Type B pancreatic cell (in vitro differentiated cells): ENCODE results near the gene GJD4. TPM values are rescaled to one million over a fixed set of nuclear protein-coding genes. Genes with fewer than 3 reads are reported as not detected.

Source experiments
- DNase-seq: peaks from one replicate; pipeline ENCODE4 v3.0.0; 2021; ENCODE audit warnings: mixed read lengths; ENCODE audit not compliant: unreplicated experiment; ENCODE audit errors: extremely low spot score
- H3K27ac Mint-ChIP-seq: 2 replicates; pipeline ENCODE4 v1.8.0; 2021; ENCODE audit warnings: mild to moderate bottlenecking, mixed read lengths
- H3K27me3 Mint-ChIP-seq: 2 replicates; pipeline ENCODE4 v1.8.0; 2021; ENCODE audit warnings: mixed read lengths
- H3K36me3 Mint-ChIP-seq: 2 replicates; pipeline ENCODE4 v1.8.0; 2021; ENCODE audit warnings: mixed read lengths
- H3K4me1 Mint-ChIP-seq: one replicate; pipeline ENCODE4 v1.8.0; 2021; ENCODE audit warnings: mixed read lengths; ENCODE audit not compliant: unreplicated experiment
- H3K4me3 Mint-ChIP-seq: 2 replicates; pipeline ENCODE4 v1.8.0; 2021; ENCODE audit warnings: mild to moderate bottlenecking, mixed read lengths
- H3K9me3 Mint-ChIP-seq: 2 replicates; pipeline ENCODE4 v1.8.0; 2021; ENCODE audit warnings: mixed read lengths
- CTCF ChIP-seq: fragments of 200-600 bp; sonication (generic); conservative IDR thresholded peaks from 2 replicates; pipeline ENCODE4 v1.5.0; 2021; ENCODE audit warnings: antibody characterized with exemption, mild to moderate bottlenecking
- total RNA-seq: library from RNA; stranded (reverse); gene quantifications from 2 replicates; pipeline ENCODE4 v1.2.1, GENCODE V29; 2021; ENCODE audit warnings: low replicate concordance

GJD4 gene
- total RNA-seq, 1 donor from 2014 or later = not detected

DNA sequence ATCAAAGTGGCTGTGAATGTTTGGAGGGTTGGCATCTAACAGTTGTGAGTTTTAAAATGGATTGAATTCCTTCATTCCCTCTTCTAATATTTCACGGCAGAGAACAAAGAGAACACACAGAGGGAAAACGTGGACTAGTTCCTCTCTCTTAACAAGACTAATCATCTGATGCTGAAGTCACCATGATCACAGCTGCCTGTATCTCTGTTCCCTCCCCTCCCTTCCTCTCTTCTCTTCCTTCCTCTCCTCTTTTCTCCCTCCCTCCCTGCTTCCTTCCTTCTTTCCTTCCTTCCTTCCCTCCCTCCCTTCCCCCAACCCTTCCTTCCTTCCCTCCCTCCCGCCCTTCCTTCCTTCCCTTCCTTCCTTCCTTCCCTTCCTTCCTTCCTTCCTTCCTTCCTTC, 10.0 kb upstream of the GJD4 start:
- no peaks in the 10 kb centered on the region for H3K36me3 Mint-ChIP-seq
- TF ChIP-seq CTCF = no peak
- H3K27ac Mint-ChIP-seq = no peak overlapping the region

GRCh38 chr10:35598379-35598778, 6.8 kb upstream of the GJD4 start:
- Mint-ChIP-seq H3K9me3 (no peaks in the 10 kb centered on the region), H3K4me3 (no peak overlapping the region), H3K4me1 (peaks cover 4% of the 10 kb centered on the region), H3K27me3 (peaks cover 26% of the 10 kb centered on the region), H3K36me3 (no peaks in the 10 kb centered on the region), H3K27ac (no peak overlapping the region)
- TF ChIP-seq CTCF = peak; percentile 53
- no peak for DNase-seq

More for the DNA sequence above, 10.0 kb upstream of the GJD4 start:
- Mint-ChIP-seq H3K27me3 (peaks cover 20% of the 10 kb centered on the region), H3K9me3 (peaks cover 5% of the 10 kb centered on the region), H3K4me1 (peaks cover 4% of the 10 kb centered on the region), H3K4me3 (no peak overlapping the region)
- no peak for DNase-seq

DNA sequence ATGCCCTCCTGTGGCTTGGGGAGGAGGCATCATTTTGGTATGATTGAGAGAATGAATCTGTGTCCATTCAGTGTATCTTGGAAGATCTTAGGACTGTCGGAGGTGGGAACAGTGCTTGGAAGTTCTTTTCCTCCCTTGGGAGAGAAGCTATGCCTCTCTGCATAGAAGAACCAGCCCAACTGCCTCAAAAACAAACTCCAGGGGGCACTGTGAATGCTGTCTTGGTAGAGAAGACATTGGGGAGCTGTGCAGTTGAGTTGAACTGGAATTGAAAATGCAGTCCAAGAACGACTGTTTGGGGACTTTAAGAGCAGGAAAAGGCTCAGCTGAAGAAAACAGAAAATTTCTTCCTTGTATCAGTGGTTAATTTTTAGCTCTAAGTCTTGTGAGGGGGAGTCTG, 4.9 kb upstream of the GJD4 start:
- Mint-ChIP-seq H3K4me3 (no peak overlapping the region), H3K27me3 (peaks cover 27% of the 10 kb centered on the region)

GRCh38 chr10:35606430-35606829, 1.3 kb downstream of the GJD4 start:
- Mint-ChIP-seq H3K36me3 (no peaks in the 10 kb centered on the region), H3K27ac (no peak overlapping the region), H3K9me3 (no peaks in the 10 kb centered on the region), H3K4me3 (no peak overlapping the region), H3K4me1 (no peaks in the 10 kb centered on the region), H3K27me3 (peaks cover 16% of the 10 kb centered on the region)
- no peak for DNase-seq
- TF ChIP-seq CTCF = no peak

More for the DNA sequence above, 4.9 kb upstream of the GJD4 start:
- DNase-seq = no peak
- no peak for TF ChIP-seq CTCF
- Mint-ChIP-seq H3K9me3 (no peaks in the 10 kb centered on the region), H3K27ac (no peak overlapping the region), H3K36me3 (no peaks in the 10 kb centered on the region), H3K4me1 (no peaks in the 10 kb centered on the region)

GRCh38 chr10:35607475-35608327, 2.6 kb downstream of the GJD4 start:
- Mint-ChIP-seq H3K27ac (no peak overlapping the region), H3K4me3 (no peak overlapping the region)

More at GRCh38 chr10:35607475-35608327, 2.6 kb downstream of the GJD4 start:
- no peak for TF ChIP-seq CTCF
- Mint-ChIP-seq H3K36me3 (no peaks in the 10 kb centered on the region), H3K27me3 (peaks cover 14% of the 10 kb centered on the region), H3K4me1 (no peaks in the 10 kb centered on the region), H3K9me3 (no peaks in the 10 kb centered on the region)
- no peak for DNase-seq
